PC-3 (cell line): ENCODE measurements around the gene ZNF445.

Experiments used
- CTCF ChIP-seq: fragments of 300-600 bp; sonication (generic); conservative IDR thresholded peaks from 2 replicates; pipeline ENCODE4 v1.5.1; 2017; ENCODE audit warnings: antibody characterized with exemption, low read depth, mild to moderate bottlenecking, low read length
- EZH2 ChIP-seq: fragments of 300-600 bp; sonication (generic); IDR thresholded peaks from one replicate; pipeline ENCODE4 v1.6.1; 2017; ENCODE audit warnings: antibody characterized with exemption, mild to moderate bottlenecking, low read length; ENCODE audit not compliant: unreplicated experiment
- EZH2phosphoT487 ChIP-seq: fragments of 300-600 bp; sonication (generic); IDR thresholded peaks from 2 replicates; pipeline ENCODE4 v1.6.1; 2018; ENCODE audit warnings: mild to moderate bottlenecking, antibody characterized with exemption, low read length, borderline replicate concordance

GRCh38 chr3:44444437-44444836 lies 33.0 kb downstream of the ZNF445 start:
- TF ChIP-seq CTCF, result no peak
- no peak for TF ChIP-seq EZH2
- no peak for TF ChIP-seq EZH2phosphoT487
